Liver (tissue), 9 donors: ENCODE data around the gene TYSND1. TPM values are rescaled to one million over a fixed set of nuclear protein-coding genes. Genes with fewer than 3 reads are reported as not detected.

ENCODE experiments used
- DNase-seq: peaks from one replicate; pipeline ENCODE4 v3.0.0-alpha.2; 2017; ENCODE audit warnings: low spot score
- H3K27ac ChIP-seq, 2 donors: one replicate each; pipeline ENCODE4 v1.7.0; 2013; ENCODE audit warnings: inconsistent platforms in 2 of 2, low read length in 2 of 2, control low read depth in 1 of 2, low read depth in 1 of 2, mild to moderate bottlenecking in 1 of 2
- H3K27me3 ChIP-seq, 4 donors: one replicate each; pipeline versions ENCODE4 v1.6.1 to v1.7.0; 2013; ENCODE audit warnings: low read length in 3 of 4, inconsistent platforms in 1 of 4, mild to moderate bottlenecking in 1 of 4, moderate library complexity in 1 of 4; ENCODE audit not compliant: control insufficient read depth in 4 of 4, insufficient read depth in 4 of 4
- H3K36me3 ChIP-seq, 4 donors: one replicate each; pipeline versions ENCODE4 v1.6.1 to v1.7.0; 2013; ENCODE audit warnings: low read length in 3 of 4, mild to moderate bottlenecking in 3 of 4, low read depth in 1 of 4, moderate library complexity in 1 of 4; ENCODE audit not compliant: control insufficient read depth in 4 of 4, insufficient read depth in 3 of 4
- H3K4me1 ChIP-seq, 4 donors: one replicate each; pipeline versions ENCODE4 v1.6.1 to v1.7.0; 2013; ENCODE audit warnings: low read length in 3 of 4, mild to moderate bottlenecking in 3 of 4, moderate library complexity in 1 of 4; ENCODE audit not compliant: control insufficient read depth in 4 of 4, insufficient read depth in 4 of 4
- H3K4me3 ChIP-seq, 3 donors: one replicate each; pipeline versions ENCODE4 v1.6.1 to v1.7.0; 2013; ENCODE audit warnings: low read length in 3 of 3, control low read depth in 1 of 3, low read depth in 1 of 3, mild to moderate bottlenecking in 1 of 3
- H3K9ac ChIP-seq, 2 donors: one replicate each; pipeline ENCODE4 v1.7.0; 2013; ENCODE audit warnings: low read length in 2 of 2, mild to moderate bottlenecking in 2 of 2, moderate library complexity in 2 of 2, control low read depth in 1 of 2, low read depth in 1 of 2
- H3K9me3 ChIP-seq, 4 donors: one replicate each; pipeline versions ENCODE4 v1.6.1 to v1.7.0; 2013; ENCODE audit warnings: low read length in 3 of 4; ENCODE audit not compliant: control insufficient read depth in 4 of 4
- EGR1 ChIP-seq, 2 donors: IDR thresholded peaks; 2 replicates each; pipeline ENCODE4 v1.6.1; 2016 to 2018; ENCODE audit warnings: antibody characterized with exemption in 2 of 2, low read depth in 2 of 2
- FOXA1 ChIP-seq: IDR thresholded peaks from 2 replicates; pipeline ENCODE4 v1.6.1; 2016; ENCODE audit warnings: antibody characterized with exemption
- FOXA2 ChIP-seq: IDR thresholded peaks from 2 replicates; pipeline ENCODE4 v1.6.1; 2016; ENCODE audit warnings: antibody characterized with exemption
- HNF4A ChIP-seq, 2 donors: conservative IDR thresholded peaks; 2 replicates each; pipeline ENCODE4 v1.6.1; 2016; ENCODE audit warnings: antibody characterized with exemption in 2 of 2, mild to moderate bottlenecking in 2 of 2
- HNF4G ChIP-seq: IDR thresholded peaks from 2 replicates; pipeline ENCODE4 v1.6.1; 2016; ENCODE audit warnings: antibody characterized with exemption
- JUND ChIP-seq, 2 donors: IDR thresholded peaks; 2 replicates each; pipeline ENCODE4 v1.6.1; 2016; ENCODE audit warnings: antibody characterized with exemption in 2 of 2
- NR2F2 ChIP-seq: IDR thresholded peaks from 2 replicates; pipeline ENCODE4 v1.6.1; 2016; ENCODE audit warnings: antibody characterized with exemption
- RAD21 ChIP-seq, 2 donors: IDR thresholded peaks; 2 replicates each; pipeline ENCODE4 v1.6.1; 2016; ENCODE audit warnings: antibody characterized with exemption in 2 of 2, mild to moderate bottlenecking in 2 of 2
- RXRA ChIP-seq, 2 donors: IDR thresholded peaks; 2 replicates each; pipeline ENCODE4 v1.6.1; 2017 to 2018; ENCODE audit warnings: antibody characterized with exemption in 2 of 2, mild to moderate bottlenecking in 1 of 2
- SP1 ChIP-seq: IDR thresholded peaks from 2 replicates; pipeline ENCODE4 v1.6.1; 2018; ENCODE audit warnings: antibody characterized with exemption, mild to moderate bottlenecking
- TAF1 ChIP-seq: conservative IDR thresholded peaks from 2 replicates; pipeline ENCODE4 v1.6.1; 2016; ENCODE audit warnings: antibody characterized with exemption, mild to moderate bottlenecking
- YY1 ChIP-seq: IDR thresholded peaks from 2 replicates; pipeline ENCODE4 v1.6.1; 2016; ENCODE audit warnings: antibody characterized with exemption, mild to moderate bottlenecking
- WGBS: extraction: QIAGEN DNeasy Blood & Tissue Kit; methylation state at CpG from one replicate; pipeline ENCODE4 v1.1.7; 2013; 5-methylcytosine and 5-hydroxymethylcytosine counted together
- polyA plus RNA-seq, 2 donors: library from polyadenylated mRNA; stranded (reverse) in 1 of 2; unstranded in 1 of 2; fragments of 200-250 nt in 1 of 2; fragments of >200 nt in 1 of 2; fragmentation: Nextera tagmentation in 1 of 2; extraction: Ambion mirVana in 1 of 2; gene quantifications; one replicate each; pipeline versions ENCODE4 v1.2.1 to v1.2.3, GENCODE V29; 2013 to 2015
- total RNA-seq, 2 donors: library from RNA; depleted of rRNA; stranded (reverse); fragments of >200 nt; gene quantifications; one replicate each; pipeline ENCODE4 v1.2.3, GENCODE V29; 2014
- TF ChIP-seq, protein P1 (sequence below): IDR thresholded peaks from 2 replicates; pipeline ENCODE4 v1.6.1; 2016; ENCODE audit warnings: antibody characterized with exemption
- TF ChIP-seq, protein P2 (sequence below): IDR thresholded peaks from 2 replicates; pipeline ENCODE4 v1.6.1; 2016; ENCODE audit warnings: antibody characterized with exemption, mild to moderate bottlenecking
- TF ChIP-seq, protein P3 (sequence below): IDR thresholded peaks from 2 replicates; pipeline ENCODE4 v1.6.1; 2016; ENCODE audit warnings: antibody characterized with exemption
- TF ChIP-seq, protein P4 (sequence below): IDR thresholded peaks from 2 replicates; pipeline ENCODE4 v1.6.1; 2016; ENCODE audit warnings: antibody characterized with exemption
- TF ChIP-seq, protein P5 (sequence below): fragments of 150-350 bp; IDR thresholded peaks from 2 replicates; pipeline ENCODE4 v1.5.1; 2017; ENCODE audit warnings: improper control_type of control experiment, low read depth, low read length; ENCODE audit not compliant: missing input control
- donor health status: healthy.
- donor health status: healthy.
- donor health status: healthy.
- donor health status: healthy.
- donor health status: healthy.

The TYSND1 gene
- total and polyA plus RNA-seq, 4 donors = 3.9 to 11.3 (median 7.2) TPM

DNA sequence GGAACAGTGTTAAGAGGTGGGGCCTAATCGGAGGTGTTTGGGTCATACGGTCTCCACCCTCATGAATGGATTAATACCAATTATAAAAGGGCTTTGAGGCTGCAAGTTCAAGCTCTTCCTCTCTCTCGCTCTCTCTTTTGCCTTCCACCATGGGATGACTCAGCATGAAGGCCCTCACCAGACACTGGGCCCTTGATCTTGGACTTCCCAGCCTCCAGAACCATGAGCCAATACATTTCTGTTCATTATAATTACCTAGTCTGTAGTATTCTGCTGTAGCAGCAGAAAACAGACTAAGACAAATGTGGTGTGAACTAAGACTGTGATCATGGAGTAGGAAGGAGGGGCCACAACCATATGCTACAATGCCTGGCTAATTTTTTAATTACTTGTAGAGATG is 21.6 kb downstream of the TYSND1 start:
- WGBS = 94% methylated on average over 3 of the region's 3 CpGs
- TF ChIP-seq JUND (IDR thresholded peaks at IDR 0.05) (no peak), EGR1 (IDR thresholded peaks at IDR 0.05; ENCODE audit: low read depth in 2 of 2) (no peak), NR2F2 (no peak), RXRA (IDR thresholded peaks at IDR 0.05) (no peak), HNF4G (no peak), TAF1 (no peak), YY1 (no peak), RAD21 (IDR thresholded peaks at IDR 0.05) (no peak), SP1 (no peak), FOXA1 (no peak)
- TF ChIP-seq, protein P1, sequence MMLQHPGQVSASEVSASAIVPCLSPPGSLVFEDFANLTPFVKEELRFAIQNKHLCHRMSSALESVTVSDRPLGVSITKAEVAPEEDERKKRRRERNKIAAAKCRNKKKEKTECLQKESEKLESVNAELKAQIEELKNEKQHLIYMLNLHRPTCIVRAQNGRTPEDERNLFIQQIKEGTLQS = no peak
- TF ChIP-seq, protein P2, sequence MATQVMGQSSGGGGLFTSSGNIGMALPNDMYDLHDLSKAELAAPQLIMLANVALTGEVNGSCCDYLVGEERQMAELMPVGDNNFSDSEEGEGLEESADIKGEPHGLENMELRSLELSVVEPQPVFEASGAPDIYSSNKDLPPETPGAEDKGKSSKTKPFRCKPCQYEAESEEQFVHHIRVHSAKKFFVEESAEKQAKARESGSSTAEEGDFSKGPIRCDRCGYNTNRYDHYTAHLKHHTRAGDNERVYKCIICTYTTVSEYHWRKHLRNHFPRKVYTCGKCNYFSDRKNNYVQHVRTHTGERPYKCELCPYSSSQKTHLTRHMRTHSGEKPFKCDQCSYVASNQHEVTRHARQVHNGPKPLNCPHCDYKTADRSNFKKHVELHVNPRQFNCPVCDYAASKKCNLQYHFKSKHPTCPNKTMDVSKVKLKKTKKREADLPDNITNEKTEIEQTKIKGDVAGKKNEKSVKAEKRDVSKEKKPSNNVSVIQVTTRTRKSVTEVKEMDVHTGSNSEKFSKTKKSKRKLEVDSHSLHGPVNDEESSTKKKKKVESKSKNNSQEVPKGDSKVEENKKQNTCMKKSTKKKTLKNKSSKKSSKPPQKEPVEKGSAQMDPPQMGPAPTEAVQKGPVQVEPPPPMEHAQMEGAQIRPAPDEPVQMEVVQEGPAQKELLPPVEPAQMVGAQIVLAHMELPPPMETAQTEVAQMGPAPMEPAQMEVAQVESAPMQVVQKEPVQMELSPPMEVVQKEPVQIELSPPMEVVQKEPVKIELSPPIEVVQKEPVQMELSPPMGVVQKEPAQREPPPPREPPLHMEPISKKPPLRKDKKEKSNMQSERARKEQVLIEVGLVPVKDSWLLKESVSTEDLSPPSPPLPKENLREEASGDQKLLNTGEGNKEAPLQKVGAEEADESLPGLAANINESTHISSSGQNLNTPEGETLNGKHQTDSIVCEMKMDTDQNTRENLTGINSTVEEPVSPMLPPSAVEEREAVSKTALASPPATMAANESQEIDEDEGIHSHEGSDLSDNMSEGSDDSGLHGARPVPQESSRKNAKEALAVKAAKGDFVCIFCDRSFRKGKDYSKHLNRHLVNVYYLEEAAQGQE = no peak
- TF ChIP-seq, protein P3, sequence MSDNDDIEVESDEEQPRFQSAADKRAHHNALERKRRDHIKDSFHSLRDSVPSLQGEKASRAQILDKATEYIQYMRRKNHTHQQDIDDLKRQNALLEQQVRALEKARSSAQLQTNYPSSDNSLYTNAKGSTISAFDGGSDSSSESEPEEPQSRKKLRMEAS = no peak
- TF ChIP-seq, protein P4, sequence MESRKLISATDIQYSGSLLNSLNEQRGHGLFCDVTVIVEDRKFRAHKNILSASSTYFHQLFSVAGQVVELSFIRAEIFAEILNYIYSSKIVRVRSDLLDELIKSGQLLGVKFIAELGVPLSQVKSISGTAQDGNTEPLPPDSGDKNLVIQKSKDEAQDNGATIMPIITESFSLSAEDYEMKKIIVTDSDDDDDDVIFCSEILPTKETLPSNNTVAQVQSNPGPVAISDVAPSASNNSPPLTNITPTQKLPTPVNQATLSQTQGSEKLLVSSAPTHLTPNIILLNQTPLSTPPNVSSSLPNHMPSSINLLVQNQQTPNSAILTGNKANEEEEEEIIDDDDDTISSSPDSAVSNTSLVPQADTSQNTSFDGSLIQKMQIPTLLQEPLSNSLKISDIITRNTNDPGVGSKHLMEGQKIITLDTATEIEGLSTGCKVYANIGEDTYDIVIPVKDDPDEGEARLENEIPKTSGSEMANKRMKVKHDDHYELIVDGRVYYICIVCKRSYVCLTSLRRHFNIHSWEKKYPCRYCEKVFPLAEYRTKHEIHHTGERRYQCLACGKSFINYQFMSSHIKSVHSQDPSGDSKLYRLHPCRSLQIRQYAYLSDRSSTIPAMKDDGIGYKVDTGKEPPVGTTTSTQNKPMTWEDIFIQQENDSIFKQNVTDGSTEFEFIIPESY = no peak
- TF ChIP-seq, protein P5, sequence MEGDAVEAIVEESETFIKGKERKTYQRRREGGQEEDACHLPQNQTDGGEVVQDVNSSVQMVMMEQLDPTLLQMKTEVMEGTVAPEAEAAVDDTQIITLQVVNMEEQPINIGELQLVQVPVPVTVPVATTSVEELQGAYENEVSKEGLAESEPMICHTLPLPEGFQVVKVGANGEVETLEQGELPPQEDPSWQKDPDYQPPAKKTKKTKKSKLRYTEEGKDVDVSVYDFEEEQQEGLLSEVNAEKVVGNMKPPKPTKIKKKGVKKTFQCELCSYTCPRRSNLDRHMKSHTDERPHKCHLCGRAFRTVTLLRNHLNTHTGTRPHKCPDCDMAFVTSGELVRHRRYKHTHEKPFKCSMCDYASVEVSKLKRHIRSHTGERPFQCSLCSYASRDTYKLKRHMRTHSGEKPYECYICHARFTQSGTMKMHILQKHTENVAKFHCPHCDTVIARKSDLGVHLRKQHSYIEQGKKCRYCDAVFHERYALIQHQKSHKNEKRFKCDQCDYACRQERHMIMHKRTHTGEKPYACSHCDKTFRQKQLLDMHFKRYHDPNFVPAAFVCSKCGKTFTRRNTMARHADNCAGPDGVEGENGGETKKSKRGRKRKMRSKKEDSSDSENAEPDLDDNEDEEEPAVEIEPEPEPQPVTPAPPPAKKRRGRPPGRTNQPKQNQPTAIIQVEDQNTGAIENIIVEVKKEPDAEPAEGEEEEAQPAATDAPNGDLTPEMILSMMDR = no peak
- peaks cover 3 to 13% (median 5%) of the 10 kb centered on the region in 4 donors for H3K36me3 ChIP-seq
- no peaks in the 10 kb centered on the region for H3K27me3 ChIP-seq
- no peak for DNase-seq
- no peak overlapping the region for H3K27ac ChIP-seq
- no peaks in the 10 kb centered on the region for H3K4me1 ChIP-seq
- H3K9me3 ChIP-seq = no peaks in the 10 kb centered on the region
- no peak overlapping the region for H3K9ac ChIP-seq
- H3K4me3 ChIP-seq = no peak overlapping the region

DNA sequence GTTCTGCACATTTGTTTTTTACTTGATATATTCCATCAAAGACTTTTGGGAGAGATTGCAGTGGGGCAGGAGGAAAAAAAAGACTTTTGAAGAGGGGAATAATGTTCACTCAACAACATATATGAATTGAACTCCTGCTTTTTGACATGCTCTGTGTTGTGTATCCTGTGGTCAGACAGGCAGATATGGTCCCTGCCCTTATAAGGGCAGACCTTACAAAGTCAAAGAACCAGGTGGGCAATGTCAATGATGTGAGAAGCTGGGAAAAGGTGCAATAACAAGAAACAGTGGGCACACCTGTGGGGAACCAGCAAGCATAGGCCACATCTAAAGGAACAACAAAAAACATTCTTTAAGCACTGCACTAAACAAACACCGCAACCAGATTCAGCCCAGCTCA is 22.1 kb downstream of the TYSND1 start:
- H3K4me1 ChIP-seq = no peaks in the 10 kb centered on the region
- H3K27me3 ChIP-seq = no peaks in the 10 kb centered on the region
- no peak overlapping the region for H3K27ac ChIP-seq
- DNase-seq = no peak
- no peak overlapping the region for H3K4me3 ChIP-seq
- H3K9me3 ChIP-seq = no peaks in the 10 kb centered on the region
- peaks cover 3 to 18% (median 6%) of the 10 kb centered on the region in 4 donors for H3K36me3 ChIP-seq
- 97% methylated on average over 1 of the region's 1 CpG for WGBS
- no peak overlapping the region for H3K9ac ChIP-seq
- TF ChIP-seq HNF4A (conservative IDR thresholded peaks at IDR 0.05) (no peak), RXRA (IDR thresholded peaks at IDR 0.05) (no peak), SP1 (no peak), FOXA1 (no peak), FOXA2 (no peak), JUND (IDR thresholded peaks at IDR 0.05) (no peak)
- TF ChIP-seq, protein P5 = no peak
- TF ChIP-seq, protein P2 = no peak
- TF ChIP-seq, protein P1 = no peak
